T47D (cell line): ENCODE measurements around the gene RASAL2.
A peak's percentile ranks its signal among the peaks of the same experiment; 100 is the strongest.
"Not testable (repeated sequence)": the region's sequence is repeated elsewhere in the genome, so short reads cannot be mapped to it uniquely, and the experiment has no call there.

Source experiments
- DNase-seq, 2 experiments: peaks; one replicate each; pipeline versions ENCODE4 v3.0.0 to v3.0.0-alpha.2; 2011 to 2012; ENCODE audit warnings: low read depth in 1 of 2, low spot score in 1 of 2
- JUND ChIP-seq: IDR thresholded peaks from 2 replicates; pipeline ENCODE4 v1.6.1; 2012; ENCODE audit warnings: low read depth
- in situ Hi-C: cut with HindIII; loops from 2 replicates; pipeline ENCODE4 v1.10.0; 2016; ENCODE audit warnings: low sequenced_read_pairs, low pct_unique_long_range_greater_than_20kb

Gene RASAL2

DNA sequence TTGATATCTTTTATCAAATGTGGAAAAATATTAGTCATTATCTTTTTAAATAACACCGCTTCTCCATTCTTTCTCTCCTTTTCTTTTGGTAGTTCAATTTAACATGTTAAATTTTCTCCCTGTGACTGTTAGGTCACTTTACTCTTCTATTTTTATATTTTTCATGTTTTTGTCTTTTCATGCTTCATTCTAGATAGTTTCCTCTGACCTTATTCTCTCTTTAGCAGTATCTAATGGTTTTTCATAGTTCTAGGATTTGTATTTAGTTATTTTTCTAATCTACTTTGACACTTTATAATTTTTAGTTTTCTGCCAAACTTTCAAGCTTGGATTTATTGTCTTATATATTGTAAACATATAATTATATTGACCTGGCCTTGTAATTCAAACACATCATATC, 116.0 kb downstream of the RASAL2 start:
- no peak for DNase-seq

DNA sequence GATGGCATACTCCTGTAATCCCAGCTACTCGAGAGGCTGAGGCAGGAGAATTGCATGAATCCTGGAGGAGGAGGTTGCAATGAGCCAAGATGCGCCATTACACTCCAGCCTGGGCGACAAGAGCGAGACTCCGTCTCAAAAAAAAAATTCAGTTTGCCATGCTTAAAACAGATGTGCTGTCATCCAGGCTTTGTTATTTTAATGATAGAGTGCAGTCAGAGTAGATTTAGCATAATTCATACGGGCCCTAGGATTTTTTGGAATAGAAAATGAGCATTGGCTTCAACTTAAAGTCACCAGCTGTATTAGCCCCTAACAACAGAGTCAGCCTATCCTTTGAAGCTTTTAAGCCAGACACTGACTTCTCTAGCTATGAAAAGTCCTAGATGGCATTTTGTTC, 124.6 kb downstream of the RASAL2 start:
- in situ Hi-C loops, result no loop called here
- no peak for DNase-seq
- TF ChIP-seq JUND, result no peak

More for the DNA sequence above, 116.0 kb downstream of the RASAL2 start:
- in situ Hi-C loops, result no loop called here
- no peak for TF ChIP-seq JUND

DNA sequence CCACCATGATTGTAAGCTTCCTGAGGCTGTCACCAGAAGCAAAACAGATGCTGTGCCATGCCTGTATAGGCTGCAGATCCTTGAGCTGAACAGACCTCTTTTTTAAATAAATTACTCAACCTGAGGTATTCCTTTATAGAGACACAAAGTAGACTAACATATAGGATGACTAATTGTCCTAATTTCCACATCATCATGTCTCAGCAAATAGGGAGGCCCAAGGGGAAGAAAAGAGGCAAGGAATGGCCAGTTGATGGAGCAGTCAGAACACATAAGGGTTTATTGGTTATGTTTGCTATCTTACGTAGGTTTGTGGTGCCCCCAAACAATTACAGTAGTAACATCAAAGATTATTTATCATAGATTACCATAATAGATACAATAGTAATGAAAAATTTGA, 126.2 kb downstream of the RASAL2 start:
- DNase-seq, result no peak
- in situ Hi-C loops, result no loop called here
- TF ChIP-seq JUND, result no peak

DNA sequence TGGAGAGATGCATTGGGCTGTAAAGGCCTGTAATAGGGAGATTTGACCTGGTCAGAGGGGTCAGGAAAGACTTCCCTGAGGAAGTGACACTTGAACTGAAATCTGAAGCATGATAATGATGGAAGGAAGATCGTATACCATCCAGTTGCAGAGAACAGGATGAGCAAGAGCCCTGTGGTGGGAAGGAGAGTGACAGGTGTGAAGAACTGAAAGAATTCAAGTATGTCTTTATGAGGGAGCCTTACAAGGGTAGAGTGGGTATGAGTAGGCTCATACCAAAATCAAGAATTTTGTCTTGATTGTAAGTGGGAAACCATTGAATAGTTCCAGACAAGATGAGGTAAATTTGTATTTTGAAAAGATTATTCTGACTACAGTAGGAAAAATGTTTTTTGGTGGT, 129.4 kb downstream of the RASAL2 start:
- no peak for DNase-seq
- TF ChIP-seq JUND, result no peak
- in situ Hi-C loops, result no loop called here

DNA sequence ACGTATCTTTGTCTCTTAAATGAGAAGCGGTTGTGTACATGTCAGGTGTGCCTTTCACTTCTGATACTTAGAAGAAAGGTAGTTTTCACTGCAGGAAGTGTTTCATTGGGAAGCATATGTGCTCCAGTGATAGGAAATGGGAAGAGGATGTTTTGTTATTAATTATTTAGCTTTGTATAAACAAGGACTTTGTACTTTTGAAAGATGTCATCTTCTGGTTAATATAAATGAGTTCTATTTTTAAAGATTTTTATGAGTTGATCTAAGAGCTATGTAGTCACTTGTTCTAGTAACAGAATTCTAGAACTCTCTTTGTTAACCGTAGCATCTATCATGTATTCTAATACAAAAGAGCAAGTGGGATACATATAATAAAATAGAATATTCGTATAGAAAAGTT, 130.5 kb downstream of the RASAL2 start:
- no peak for DNase-seq
- in situ Hi-C loops, result no loop called here
- no peak for TF ChIP-seq JUND

DNA sequence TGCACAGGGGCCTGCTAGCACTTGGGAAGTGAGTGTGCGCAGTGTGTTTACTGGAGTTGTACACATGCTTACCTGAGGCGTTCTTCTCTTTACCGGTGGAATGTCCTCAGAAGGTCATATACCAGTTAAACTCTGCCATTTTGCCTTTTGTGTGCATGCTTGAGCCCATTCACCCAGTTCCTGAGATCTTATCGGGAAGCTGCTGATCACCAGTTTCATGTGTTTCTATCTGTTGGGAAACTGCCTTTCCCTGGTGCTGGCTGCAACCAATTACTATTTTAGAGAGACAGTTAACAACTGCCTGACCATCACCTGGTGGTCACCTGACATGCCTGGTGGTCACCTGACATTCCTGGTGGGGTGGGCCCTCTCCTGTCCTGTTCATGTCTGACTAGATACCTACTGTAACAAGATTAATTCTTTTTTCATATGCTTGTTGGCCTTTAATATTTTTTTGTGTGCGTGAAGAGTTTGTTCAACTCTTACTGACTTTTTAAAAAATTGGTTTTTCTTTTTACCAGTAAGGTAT, 137.0 kb downstream of the RASAL2 start:
- TF ChIP-seq JUND, result no peak
- in situ Hi-C loops, result no loop called here
- DNase-seq, result no peak

DNA sequence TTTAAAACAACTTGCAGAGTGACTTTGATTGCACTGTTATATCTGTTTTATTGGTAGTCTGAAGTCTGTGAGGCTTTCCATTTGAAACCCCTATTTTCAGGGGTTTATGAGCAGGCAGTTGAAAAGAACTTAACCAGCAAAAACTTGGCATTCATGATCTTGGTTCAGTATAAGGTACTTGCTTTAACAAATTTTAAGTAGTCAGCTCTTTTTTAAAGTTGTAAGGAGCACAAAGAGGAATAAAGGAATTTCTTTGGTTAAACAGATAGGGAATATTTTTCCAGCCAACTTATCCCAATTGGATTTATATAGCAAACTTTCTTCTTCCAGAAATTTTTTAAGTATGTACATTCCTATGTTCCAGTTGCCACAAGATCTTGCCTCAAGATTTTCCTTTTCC, 138.2 kb downstream of the RASAL2 start:
- no peak for DNase-seq
- in situ Hi-C loops, result no loop called here
- TF ChIP-seq JUND, result no peak

DNA sequence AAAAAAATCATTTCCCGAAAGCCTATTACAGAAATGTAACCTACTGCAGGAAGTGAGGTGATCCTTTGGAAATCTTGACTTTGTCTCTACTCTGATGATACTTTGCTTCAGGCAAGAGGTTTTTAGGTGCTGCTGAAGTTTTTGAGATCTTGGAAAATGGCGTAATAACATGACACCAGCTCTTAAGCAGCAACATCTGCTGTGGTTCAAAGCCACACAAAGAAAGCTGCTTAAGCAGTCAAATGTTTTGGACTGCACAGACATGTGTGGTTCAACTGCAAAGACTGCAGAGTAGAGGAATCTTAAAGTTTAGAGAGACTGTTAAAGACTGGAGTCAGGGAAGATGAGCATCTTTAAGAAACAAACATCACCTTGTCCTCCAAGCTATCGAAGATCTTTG, 139.0 kb downstream of the RASAL2 start:
- in situ Hi-C loops, result no loop called here
- DNase-seq, result no peak
- no peak for TF ChIP-seq JUND

DNA sequence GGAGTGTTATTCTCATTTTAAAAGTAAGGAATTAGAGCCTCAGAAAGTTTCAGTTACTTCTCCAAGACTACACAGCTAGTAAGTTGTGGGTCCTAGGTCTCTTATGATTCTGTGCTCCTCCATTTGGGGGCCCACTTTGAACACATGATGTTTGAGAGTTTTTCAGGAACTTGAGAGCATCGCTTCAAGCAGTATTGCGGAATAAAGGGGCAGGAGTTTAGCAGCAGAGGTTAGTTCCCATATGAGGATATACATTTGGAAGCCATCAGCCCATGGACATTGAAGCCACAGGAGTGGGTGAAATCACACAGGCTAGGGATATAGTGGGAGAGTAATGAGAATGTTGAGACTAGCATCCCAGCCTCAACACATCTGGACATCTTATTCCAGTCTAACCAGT, 143.2 kb downstream of the RASAL2 start:
- no peak for TF ChIP-seq JUND
- DNase-seq, result no peak
- in situ Hi-C loops, result no loop called here

DNA sequence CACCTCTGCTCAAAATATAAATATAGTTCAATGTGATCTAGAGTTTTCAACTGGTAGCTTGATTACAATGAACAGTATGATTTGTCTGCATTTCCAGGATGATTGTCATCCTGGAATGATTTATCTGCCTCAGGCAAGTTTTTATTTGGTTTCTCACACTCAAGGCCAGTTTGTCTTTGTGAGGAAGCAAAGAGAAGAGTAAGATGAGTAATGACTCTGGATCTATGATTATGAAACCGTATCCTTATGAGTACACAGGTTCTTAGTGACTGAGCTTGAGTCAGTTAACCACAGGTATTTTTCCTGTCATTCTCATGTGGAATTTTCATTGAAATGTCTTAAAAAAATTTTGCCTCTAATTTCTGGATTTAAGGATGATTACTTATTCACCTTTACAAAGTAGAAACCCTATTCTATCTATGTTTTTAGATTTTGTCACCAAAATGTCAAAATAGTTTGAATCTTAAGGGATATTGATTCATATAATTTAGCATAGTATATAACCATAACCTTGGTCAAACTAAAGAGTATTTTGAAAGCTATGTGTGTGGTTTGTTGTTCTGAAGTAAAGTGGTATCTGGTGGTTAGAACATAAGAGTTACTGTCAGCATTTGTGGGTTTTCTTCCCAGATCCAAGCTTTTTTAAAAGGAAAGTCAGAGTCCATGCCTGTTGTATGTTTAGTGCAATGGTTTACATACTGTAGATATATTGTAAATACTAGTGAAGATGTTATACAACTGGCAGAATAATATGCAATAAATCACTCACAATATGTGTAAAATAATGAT, 145.0 kb downstream of the RASAL2 start:
- peak in 1 of 2 experiments; percentile 94 for DNase-seq
- in situ Hi-C loops, result no loop called here
- TF ChIP-seq JUND, result 0 out of 2 replicates have a peak, but pooled peaks have one; percentile 13

DNA sequence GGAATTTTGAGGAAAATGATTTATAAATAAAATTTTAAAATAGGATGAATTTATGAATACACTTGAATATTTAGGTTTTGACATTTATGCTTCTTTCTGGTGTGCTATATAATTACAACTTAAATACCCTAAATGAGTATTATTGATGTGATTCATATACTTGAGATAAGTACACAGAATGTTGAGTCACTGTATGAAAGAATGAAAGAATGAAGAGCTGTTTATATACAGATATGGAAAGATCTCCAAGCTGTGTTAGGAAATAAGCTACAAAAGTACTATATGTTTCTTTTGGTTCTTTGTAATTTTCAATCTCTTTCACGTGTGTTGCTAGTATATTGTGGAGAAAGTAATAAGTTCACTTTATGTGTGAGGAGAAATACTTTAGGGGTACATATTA, 147.2 kb downstream of the RASAL2 start:
- no peak for TF ChIP-seq JUND
- in situ Hi-C loops, result no loop called here
- DNase-seq, result no peak

DNA sequence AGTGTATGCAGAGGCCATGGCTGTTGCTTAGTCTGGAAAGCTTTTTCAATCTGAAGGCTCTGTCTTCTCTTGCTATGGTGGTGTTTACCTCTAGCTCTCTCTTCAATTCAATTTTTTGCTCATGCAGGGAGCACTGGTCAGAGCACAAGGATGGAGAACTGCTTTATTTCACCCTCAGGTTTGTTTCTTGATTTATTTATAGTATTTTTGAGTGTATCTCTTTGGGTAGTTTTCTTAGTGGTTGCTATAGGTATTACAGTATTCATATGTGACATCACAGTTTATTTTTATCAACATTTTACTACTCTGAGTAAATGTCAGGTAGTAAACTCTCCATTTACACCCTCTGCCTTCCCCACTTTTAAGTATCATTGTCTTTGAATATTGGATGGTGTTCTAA, 147.9 kb downstream of the RASAL2 start:
- in situ Hi-C loops, result no loop called here
- no peak for TF ChIP-seq JUND
- DNase-seq, result no peak

DNA sequence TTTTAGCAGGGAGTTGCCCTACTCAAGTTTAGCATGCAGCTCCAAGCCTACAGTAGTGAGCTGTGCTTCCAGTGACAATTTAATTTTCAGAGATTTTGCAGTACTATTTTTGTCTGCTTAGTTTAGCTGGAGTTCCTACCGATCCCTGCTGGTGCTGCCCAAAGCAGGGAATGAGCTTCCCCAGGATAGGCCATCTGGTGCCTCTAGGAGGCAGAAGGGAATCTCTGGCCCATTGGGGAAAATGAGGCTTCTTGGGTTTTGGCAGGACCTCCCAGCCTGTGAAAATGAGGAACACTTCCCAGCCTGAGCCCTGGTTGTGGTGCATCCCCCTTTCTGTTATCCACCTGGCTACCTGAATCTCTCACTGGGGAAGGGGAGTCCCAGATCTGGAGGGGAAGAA, 149.2 kb downstream of the RASAL2 start:
- no peak for TF ChIP-seq JUND
- no peak for DNase-seq
- in situ Hi-C loops, result no loop called here

DNA sequence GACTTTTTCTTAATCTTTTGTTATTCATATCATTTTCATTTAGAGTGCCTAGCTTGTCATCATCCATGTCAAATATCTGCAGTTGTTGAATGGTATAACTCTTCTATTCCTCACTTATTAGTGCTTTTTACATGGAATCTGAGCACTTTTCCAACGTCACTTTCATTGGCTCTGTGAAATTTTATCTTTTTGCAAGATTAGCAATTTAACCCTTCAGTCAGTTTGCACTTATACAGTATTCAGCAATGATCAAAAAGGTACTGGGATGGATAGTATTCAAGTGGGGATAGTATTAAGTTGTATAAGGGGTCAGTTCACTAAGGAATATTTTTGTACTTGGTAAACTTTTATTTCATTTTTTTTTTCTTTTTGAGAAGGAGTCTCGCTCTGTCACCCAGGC, 150.0 kb downstream of the RASAL2 start:
- no peak for DNase-seq
- no peak for TF ChIP-seq JUND
- in situ Hi-C loops, result no loop called here

DNA sequence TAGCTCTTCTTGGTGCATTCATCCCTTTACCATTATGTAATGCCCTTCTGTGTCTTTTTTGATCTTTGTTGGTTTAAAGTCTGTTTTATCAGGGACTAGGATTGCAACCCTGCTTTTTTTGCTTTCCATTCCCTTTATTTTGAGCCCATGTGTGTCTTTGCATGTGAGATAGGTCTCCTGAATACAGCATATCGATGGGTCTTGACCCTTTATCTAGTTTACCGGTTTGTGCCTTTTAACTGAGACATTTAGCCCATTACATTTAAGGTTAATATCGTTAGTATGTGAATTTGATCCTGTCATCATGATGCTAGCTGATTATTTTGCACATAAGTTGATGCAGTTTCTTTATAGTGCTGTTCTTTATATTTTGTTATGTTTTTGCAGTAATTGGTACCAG, 154.4 kb downstream of the RASAL2 start:
- DNase-seq, in situ Hi-C loops: not testable (repeated sequence)

DNA sequence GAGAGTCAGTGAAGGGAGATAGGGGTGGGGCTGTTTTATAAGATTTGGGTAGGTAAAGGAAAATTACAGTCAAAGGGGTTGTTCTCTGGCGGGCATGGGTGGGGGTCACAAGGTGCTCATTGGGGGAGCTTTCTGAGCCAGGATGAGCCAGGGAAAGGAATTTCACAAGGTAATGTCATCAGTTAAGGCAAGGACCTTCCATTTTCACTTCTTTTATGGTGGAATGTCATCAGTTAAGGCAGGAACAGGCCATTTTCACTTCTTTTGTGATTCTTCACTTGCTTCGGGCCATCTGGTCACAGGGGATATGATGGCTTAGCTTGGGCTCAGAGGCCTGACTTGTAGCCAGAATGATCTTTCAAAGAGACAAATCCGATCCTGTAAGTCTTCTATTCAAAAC, 159.7 kb downstream of the RASAL2 start:
- in situ Hi-C loops, DNase-seq: not testable (repeated sequence)
